H1 (cell line): ENCODE measurements around the gene SMARCA2. TPM values are rescaled to one million over a fixed set of nuclear protein-coding genes. Genes with fewer than 3 reads are reported as not detected.

Source experiments
- CTCF ChIA-PET: fragments of 300-600 bp; sonication (Branson Sonifier 250); formaldehyde crosslinking; loops from one replicate; lab custom pipeline; 2021; ENCODE audit not compliant: partially characterized antibody; lab: Charles Lee
- POLR2A ChIA-PET: fragments of 300-600 bp; sonication (Branson Sonifier 250); formaldehyde crosslinking; loops from one replicate; lab custom pipeline; 2021; ENCODE audit warnings: inconsistent platforms; ENCODE audit not compliant: partially characterized antibody; lab: Charles Lee
- DNase-seq, 2 experiments: peaks; one replicate each; pipeline versions ENCODE4 v3.0.0 to v3.0.0-alpha.2; 2010 to 2022; ENCODE audit warnings: low spot score in 2 of 2, low read depth in 1 of 2, mixed read lengths in 1 of 2
- FAIRE-seq: peaks from 2 replicates; lab custom pipeline; 2011; peaks lifted over from hg19 to GRCh38; lab: Jason Lieb, UNC
- H2AFZ ChIP-seq: 2 replicates; pipeline ENCODE4 v1.8.1; 2012; ENCODE audit warnings: low read length, inconsistent platforms
- H2AK5ac ChIP-seq: 2 replicates; pipeline ENCODE4 v1.6.1; 2013; ENCODE audit warnings: low read depth, low read length
- H2BK120ac ChIP-seq: replicated peaks from 2 replicates; pipeline ENCODE3; 2013; ENCODE audit warnings: low read depth, low read length, inconsistent platforms
- H2BK12ac ChIP-seq: 2 replicates; pipeline ENCODE4 v1.6.1; 2013; ENCODE audit warnings: low read depth, low read length
- H2BK15ac ChIP-seq: 2 replicates; pipeline ENCODE4 v1.6.1; 2013; ENCODE audit warnings: low read length
- H2BK20ac ChIP-seq: 2 replicates; pipeline ENCODE4 v1.6.1; 2013; ENCODE audit warnings: low read length
- H2BK5ac ChIP-seq: 2 replicates; pipeline ENCODE4 v1.6.1; 2013; ENCODE audit warnings: low read depth, low read length
- H3K14ac ChIP-seq: 2 replicates; pipeline ENCODE4 v1.6.1; 2013; ENCODE audit warnings: inconsistent platforms; ENCODE audit not compliant: insufficient read length
- H3K18ac ChIP-seq: 2 replicates; pipeline ENCODE4 v1.6.1; 2013; ENCODE audit warnings: low read length; ENCODE audit errors: extremely low read depth
- H3K23ac ChIP-seq: 2 replicates; pipeline ENCODE4 v1.6.1; 2013; ENCODE audit warnings: inconsistent platforms; ENCODE audit not compliant: insufficient read length
- H3K23me2 ChIP-seq: 2 replicates; pipeline ENCODE4 v1.6.1; 2013; ENCODE audit warnings: low read depth, low read length
- H3K27ac ChIP-seq: 2 replicates; pipeline ENCODE4 v1.6.1; 2011; ENCODE audit warnings: low read depth, low read length, inconsistent platforms
- H3K27me3 ChIP-seq, 4 experiments: replicated peaks in 1 of 4; 1 replicate in 1 of 4; 2 replicates in 3 of 4; pipeline versions ENCODE4 v1.6.1 to v1.8.1; 2011 to 2013; ENCODE audit warnings: low read length in 3 of 4, mild to moderate bottlenecking in 3 of 4, inconsistent platforms in 2 of 4, mixed read lengths in 2 of 4, moderate library complexity in 1 of 4; ENCODE audit not compliant: control insufficient read depth in 3 of 4, insufficient read depth in 3 of 4; ENCODE audit errors: extremely low read depth in 1 of 4
- H3K36me3 ChIP-seq, 4 experiments: 2 replicates each; pipeline versions ENCODE4 v1.6.1 to v1.8.1; 2011 to 2013; ENCODE audit warnings: mild to moderate bottlenecking in 4 of 4, low read length in 3 of 4, moderate library complexity in 2 of 4, control low read depth in 1 of 4, inconsistent platforms in 1 of 4; ENCODE audit not compliant: insufficient read depth in 4 of 4, control insufficient read depth in 2 of 4
- H3K4ac ChIP-seq: replicated peaks from 2 replicates; pipeline ENCODE3; 2013; ENCODE audit warnings: low read length, low read depth, mixed read lengths, inconsistent platforms; ENCODE audit not compliant: insufficient read length
- H3K4me1 ChIP-seq, 4 experiments: replicated peaks in 1 of 4; 1 replicate in 1 of 4; 2 replicates in 3 of 4; pipeline versions ENCODE4 v1.6.1 to v1.8.1; 2011 to 2013; ENCODE audit warnings: low read length in 3 of 4, inconsistent platforms in 2 of 4, mixed read lengths in 1 of 4; ENCODE audit not compliant: insufficient read depth in 4 of 4, control insufficient read depth in 3 of 4
- H3K4me2 ChIP-seq, 2 experiments: 2 replicates each; pipeline versions ENCODE4 v1.6.1 to v1.8.1; 2011 to 2013; ENCODE audit warnings: low read depth in 2 of 2, low read length in 2 of 2, control low read depth in 1 of 2, inconsistent platforms in 1 of 2, mild to moderate bottlenecking in 1 of 2; ENCODE audit not compliant: insufficient read depth in 1 of 2
- H3K4me3 ChIP-seq, 4 experiments: fragments of 200-600, 300-600 bp in 1 of 4; sonication (generic), shearing (Covaris generic), sonication (Bioruptor Twin) in 1 of 4; 2 replicates each; pipeline versions ENCODE4 v1.5.1 to v1.8.1; 2011 to 2016; ENCODE audit warnings: low read length in 4 of 4, low read depth in 3 of 4, control low read depth in 2 of 4, inconsistent platforms in 2 of 4, mild to moderate bottlenecking in 2 of 4, mixed read lengths in 1 of 4, moderate library complexity in 1 of 4; ENCODE audit not compliant: insufficient read depth in 2 of 4; ENCODE audit errors: extremely low read depth in 1 of 4
- H3K56ac ChIP-seq: replicated peaks from 2 replicates; pipeline ENCODE3; 2013; ENCODE audit warnings: low read depth, mild to moderate bottlenecking, mixed read lengths, low read length, inconsistent platforms; ENCODE audit not compliant: insufficient read length
- H3K79me1 ChIP-seq: 2 replicates; pipeline ENCODE4 v1.6.1; 2013; ENCODE audit warnings: low read depth, low read length, control low read depth
- H3K79me2 ChIP-seq, 2 experiments: 2 replicates each; pipeline versions ENCODE4 v1.6.1 to v1.8.1; 2012 to 2013; ENCODE audit warnings: low read length in 2 of 2, mild to moderate bottlenecking in 2 of 2, inconsistent platforms in 1 of 2; ENCODE audit not compliant: insufficient read depth in 2 of 2, control insufficient read depth in 1 of 2
- H3K9ac ChIP-seq, 4 experiments: replicated peaks in 1 of 4; 1 replicate in 1 of 4; 2 replicates in 3 of 4; pipeline versions ENCODE4 v1.6.1 to v1.8.1; 2011 to 2013; ENCODE audit warnings: low read depth in 3 of 4, low read length in 3 of 4, control low read depth in 2 of 4, mild to moderate bottlenecking in 2 of 4, moderate library complexity in 2 of 4, inconsistent platforms in 1 of 4; ENCODE audit errors: extremely low read depth in 1 of 4
- H3K9me3 ChIP-seq, 2 experiments: 2 replicates each; pipeline versions ENCODE4 v1.6.1 to v1.8.1; 2012 to 2013; ENCODE audit warnings: mild to moderate bottlenecking in 2 of 2, moderate library complexity in 2 of 2, control low read depth in 1 of 2, inconsistent platforms in 1 of 2, low read depth in 1 of 2, low read length in 1 of 2, mixed read lengths in 1 of 2; ENCODE audit not compliant: insufficient read depth in 2 of 2
- H4K20me1 ChIP-seq, 2 experiments: replicated peaks in 1 of 2; 2 replicates each; pipeline versions ENCODE3 to v1.8.1; 2011 to 2013; ENCODE audit warnings: inconsistent platforms in 2 of 2, low read length in 2 of 2, mild to moderate bottlenecking in 1 of 2; ENCODE audit not compliant: insufficient read depth in 2 of 2, control insufficient read depth in 1 of 2
- H4K5ac ChIP-seq: 2 replicates; pipeline ENCODE4 v1.6.1; 2013; ENCODE audit warnings: low read length, low read depth, mixed read lengths, inconsistent platforms; ENCODE audit not compliant: insufficient read length
- H4K8ac ChIP-seq: 2 replicates; pipeline ENCODE4 v1.8.0; 2013; ENCODE audit warnings: mild to moderate bottlenecking, moderate library complexity, low read length, inconsistent platforms; ENCODE audit not compliant: insufficient read depth; ENCODE audit errors: extremely low read depth
- H4K91ac ChIP-seq: replicated peaks from 2 replicates; pipeline ENCODE3; 2013; ENCODE audit warnings: low read length, mixed read lengths, inconsistent platforms; ENCODE audit not compliant: insufficient read length
- CEBPB ChIP-seq: IDR thresholded peaks from 2 replicates; pipeline ENCODE4 v1.6.1; 2012; ENCODE audit warnings: low read depth, low read length
- CREB1 ChIP-seq: IDR thresholded peaks from 2 replicates; pipeline ENCODE4 v1.6.1; 2012; ENCODE audit warnings: inconsistent platforms
- EZH2 ChIP-seq: fragments of 200-600 bp; sonication (generic); IDR thresholded peaks from 2 replicates; pipeline ENCODE4 v1.7.1; 2012; ENCODE audit warnings: low read depth, mild to moderate bottlenecking, moderate library complexity, low read length, inconsistent platforms; ENCODE audit not compliant: severe bottlenecking
- KDM5A ChIP-seq: fragments of 200-600 bp; IDR thresholded peaks from 2 replicates; pipeline ENCODE4 v1.7.1; 2012; ENCODE audit warnings: mild to moderate bottlenecking, low read length, inconsistent platforms, mixed read lengths
- RXRA ChIP-seq: IDR thresholded peaks from 2 replicates; pipeline ENCODE4 v1.6.1; 2011; ENCODE audit warnings: low read depth, mild to moderate bottlenecking, low read length, moderate library complexity; ENCODE audit not compliant: insufficient read depth
- SRF ChIP-seq: IDR thresholded peaks from 2 replicates; pipeline ENCODE4 v1.6.1; 2011; ENCODE audit warnings: mild to moderate bottlenecking, low read depth, low read length, moderate library complexity
- WGBS, 2 experiments: shearing (Covaris generic) in 1 of 2; methylation state at CpG; one replicate each; pipeline versions ENCODE4 v1.1.6 to v1.1.7; 2013 to 2015; ENCODE audit warnings: low lambda C conversion rate in 2 of 2, mixed read lengths in 2 of 2, inconsistent platforms in 1 of 2, low coverage in 1 of 2, missing lambda C conversion rate in 1 of 2; ENCODE audit not compliant: insufficient replicate concordance in 2 of 2, insufficient coverage in 1 of 2, insufficient read length in 1 of 2; ENCODE audit errors: extremely low coverage in 1 of 2, missing lambda C conversion rate in 1 of 2; 5-methylcytosine and 5-hydroxymethylcytosine counted together
- polyA plus RNA-seq, 7 experiments: library from polyadenylated mRNA; depleted of rRNA in 3 of 7; stranded (reverse) in 5 of 7; unstranded in 2 of 7; fragments of >200 nt in 5 of 7; fragments of 200-250 nt in 2 of 7; gene quantifications; 1 replicate in 5 of 7; 2 replicates in 1 of 7; 4 replicates in 1 of 7; pipeline versions ENCODE4 v1.2.1 to v1.2.3, GENCODE V29; 2011 to 2013; ENCODE audit warnings: missing spikeins in 2 of 7, mixed read lengths in 2 of 7
- total RNA-seq: library from RNA; stranded (reverse); fragmentation: NEBNext Ultra II Directional; extraction: Animal tissue kit (Norgen Biotek cat#: 25700); gene quantifications from 2 replicates; pipeline ENCODE4 v1.2.1, GENCODE V29; 2021
- TF ChIP-seq, protein P1 (sequence below): IDR thresholded peaks from 2 replicates; pipeline ENCODE4 v1.6.1; 2011; ENCODE audit warnings: low read length, improper control_type of control experiment

Gene SMARCA2
- total and polyA plus RNA-seq, 2 of the 8 experiments (the other 6 are each of a cell fraction or from before 2014, with no cell fraction given): 6.3 to 21.7 TPM

DNA sequence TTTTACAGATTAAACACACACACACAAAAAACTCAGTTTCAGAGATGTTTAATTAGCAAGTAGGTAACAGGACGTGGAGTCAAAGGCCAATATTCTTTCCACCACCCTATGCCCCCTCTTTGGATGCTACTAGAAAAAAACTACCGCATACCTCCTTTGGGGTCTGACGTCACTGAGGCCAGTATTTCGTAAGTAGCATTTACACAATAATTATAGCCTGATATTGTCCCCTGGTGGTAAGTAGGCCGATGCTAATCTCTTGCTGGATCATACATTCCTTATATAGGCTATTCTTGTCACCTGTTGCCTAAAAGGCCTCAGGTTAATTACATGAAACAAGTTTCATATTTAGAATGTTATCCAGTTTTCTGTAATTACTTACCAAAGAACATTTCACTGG is 21.0 kb upstream of the SMARCA2 start:
- Histone ChIP-seq H3K23me2 (no peaks in the 10 kb centered on the region), H3K79me2 (no peaks in the 10 kb centered on the region), H4K20me1 (no peaks in the 10 kb centered on the region), H3K36me3 (no peaks in the 10 kb centered on the region), H3K18ac (no peak overlapping the region), H3K4me1 (peaks cover 0 to 23% (median 14%) of the 10 kb centered on the region in 4 experiments; a peak in 4 of 7 replicates), H3K4me3 (peak overlapping the region in 1 of 4 experiments; percentile 6; a peak in 1 of 8 replicates), H3K4ac (no peak overlapping the region), H2BK12ac (peak overlapping the region; percentile 76; the same call in 1 of the 2 replicates), H3K23ac (no peak overlapping the region), H2AK5ac (no peak overlapping the region; the same call in 1 of the 2 replicates), H3K14ac (no peak overlapping the region), H2BK120ac (no peak overlapping the region), H3K79me1 (no peaks in the 10 kb centered on the region), H3K27ac (no peak overlapping the region), H3K9me3 (no peaks in the 10 kb centered on the region), H2BK20ac (no peak overlapping the region), H4K5ac (no peak overlapping the region), H3K27me3 (no peaks in the 10 kb centered on the region), H4K91ac (no peak overlapping the region), H3K4me2 (no peak overlapping the region), H2AFZ (no peak overlapping the region), H2BK15ac (no peak overlapping the region), H3K9ac (no peak overlapping the region), H4K8ac (no peak overlapping the region), H2BK5ac (no peak overlapping the region), H3K56ac (no peak overlapping the region)
- WGBS, 2 experiments: 70% methylated on average over 5 of the region's 5 CpGs; no CpG with 5 or more reads in 1 of the 2 experiments
- FAIRE-seq: no peak
- no peak for DNase-seq
- TF ChIP-seq CEBPB: peak; percentile 66
- TF ChIP-seq RXRA: no peak
- TF ChIP-seq KDM5A: no peak
- 0 out of 2 replicates have a peak, but pooled peaks have one; percentile 15 for TF ChIP-seq CREB1
- TF ChIP-seq EZH2: no peak
- no peak for TF ChIP-seq SRF
- TF ChIP-seq, protein P1, sequence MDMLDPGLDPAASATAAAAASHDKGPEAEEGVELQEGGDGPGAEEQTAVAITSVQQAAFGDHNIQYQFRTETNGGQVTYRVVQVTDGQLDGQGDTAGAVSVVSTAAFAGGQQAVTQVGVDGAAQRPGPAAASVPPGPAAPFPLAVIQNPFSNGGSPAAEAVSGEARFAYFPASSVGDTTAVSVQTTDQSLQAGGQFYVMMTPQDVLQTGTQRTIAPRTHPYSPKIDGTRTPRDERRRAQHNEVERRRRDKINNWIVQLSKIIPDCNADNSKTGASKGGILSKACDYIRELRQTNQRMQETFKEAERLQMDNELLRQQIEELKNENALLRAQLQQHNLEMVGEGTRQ: no peak
- ChIA-PET POLR2A (interaction anchor here (1.3 to 1.4 kb wide), 2 partner anchors 21 to 23 kb away, joined by 3 to 7 read pairs; partner anchors contain the start of gene SMARCA2), CTCF (no interaction called here)
